K562 (cell line): ENCODE measurements around the gene DTD1. TPM values are rescaled to one million over a fixed set of nuclear protein-coding genes. Genes with fewer than 3 reads are reported as not detected.

Experiments used
- ATAC-seq: fragments of 200-7000 bp; cut with Tn5 transposase; 3 replicates; pipeline ENCODE4 v1.9.1; 2020; ENCODE audit warnings: moderate library complexity
- BruUV-seq: library from RNA; stranded (reverse); fragments of 400-500 nt; replicated peaks from 2 replicates; lab custom pipeline; 2021; lab: Mats Ljungman, UMichigan
- CTCF ChIA-PET: fragments of 300-600 bp; formaldehyde crosslinking; extraction: SDS; loops from one replicate; lab custom pipeline; 2021; ENCODE audit warnings: low intra/inter-chr PET ratio; lab: Yijun Ruan, JAX
- POLR2A ChIA-PET: fragments of 300-600, 350-650 bp; sonication (Branson Sonifier 250); formaldehyde crosslinking; extraction: SDS; loops from one replicate; lab custom pipeline; 2021; ENCODE audit warnings: antibody characterized with exemption, inconsistent platforms; lab: Yijun Ruan, JAX
- DNase-seq, 4 experiments: peaks; one replicate each; pipeline versions ENCODE4 v3.0.0 to v3.0.0-alpha.2; 2011 to 2018; ENCODE audit warnings: low spot score in 3 of 4, mixed read lengths in 3 of 4; ENCODE audit errors: extremely low read depth in 1 of 4
- FAIRE-seq: peaks from 2 replicates; lab custom pipeline; 2011; peaks lifted over from hg19 to GRCh38; lab: Jason Lieb, UNC
- H2AFZ ChIP-seq: 2 replicates; pipeline ENCODE4 v1.6.0; 2011; ENCODE audit warnings: low read depth, low read length, control low read depth, inconsistent platforms
- H3K27ac ChIP-seq: fragments of 200-600 bp; 3 replicates; pipeline ENCODE4 v1.8.0; 2011; ENCODE audit warnings: low read depth, mild to moderate bottlenecking, control low read depth, inconsistent platforms, low read length, moderate library complexity, mixed read lengths; ENCODE audit errors: extremely low read depth
- H3K27me3 ChIP-seq, 2 experiments: fragments of 300-600 bp in 1 of 2; 2 replicates in 1 of 2; 3 replicates in 1 of 2; pipeline versions ENCODE4 v1.6.0 to v1.8.0; 2011; ENCODE audit warnings: inconsistent platforms in 2 of 2, low read length in 2 of 2, mild to moderate bottlenecking in 1 of 2, mixed read lengths in 1 of 2, moderate library complexity in 1 of 2; ENCODE audit not compliant: control insufficient read depth in 2 of 2, insufficient read depth in 2 of 2
- H3K36me3 ChIP-seq: fragments of 300-600 bp; 3 replicates; pipeline ENCODE4 v1.8.0; 2011; ENCODE audit warnings: mild to moderate bottlenecking, low read length, inconsistent platforms; ENCODE audit not compliant: control insufficient read depth, insufficient read depth
- H3K4me1 ChIP-seq, 2 experiments: fragments of 200-600 bp in 1 of 2; replicated peaks in 1 of 2; 2 replicates in 1 of 2; 3 replicates in 1 of 2; pipeline versions ENCODE4 v1.5.1 to v1.8.0; 2011; ENCODE audit warnings: inconsistent platforms in 2 of 2, low read length in 2 of 2, mild to moderate bottlenecking in 1 of 2, mixed read lengths in 1 of 2, moderate library complexity in 1 of 2; ENCODE audit not compliant: control insufficient read depth in 2 of 2, insufficient read depth in 2 of 2
- H3K4me2 ChIP-seq: 2 replicates; pipeline ENCODE4 v1.6.1; 2011; ENCODE audit warnings: low read length, control low read depth, inconsistent platforms, mixed read lengths; ENCODE audit not compliant: insufficient read depth
- H3K4me3 ChIP-seq: fragments of 200-600 bp; sonication (generic), shearing (Covaris generic); 2 replicates; pipeline ENCODE4 v1.5.1; 2016; ENCODE audit warnings: control low read depth, inconsistent platforms
- H3K79me2 ChIP-seq: fragments of 200-600 bp; 3 replicates; pipeline ENCODE4 v1.8.0; 2011; ENCODE audit warnings: low read length, inconsistent platforms; ENCODE audit not compliant: control insufficient read depth, insufficient read depth
- H3K9ac ChIP-seq, 2 experiments: 2 replicates each; pipeline versions ENCODE4 v1.6.0 to v1.6.1; 2011; ENCODE audit warnings: low read depth in 2 of 2, low read length in 2 of 2, control low read depth in 1 of 2, inconsistent platforms in 1 of 2, mild to moderate bottlenecking in 1 of 2, mixed read lengths in 1 of 2; ENCODE audit not compliant: insufficient read depth in 1 of 2
- H3K9me1 ChIP-seq: one replicate; pipeline ENCODE4 v1.6.0; 2011; ENCODE audit warnings: inconsistent platforms, mild to moderate bottlenecking, low read length, moderate library complexity; ENCODE audit not compliant: control insufficient read depth, insufficient read depth
- H3K9me3 ChIP-seq: replicated peaks from 2 replicates; pipeline ENCODE4 v1.5.1; 2011; ENCODE audit warnings: low read depth, low read length, inconsistent platforms; ENCODE audit not compliant: control insufficient read depth, insufficient read depth
- H4K20me1 ChIP-seq: replicated peaks from 2 replicates; pipeline ENCODE4 v1.6.1; 2011; ENCODE audit warnings: low read length, inconsistent platforms, mixed read lengths; ENCODE audit not compliant: control insufficient read depth, insufficient read depth
- ATF7 ChIP-seq: fragments of 450-650 bp; IDR thresholded peaks from 2 replicates; pipeline ENCODE4 v1.7.1; 2014; ENCODE audit warnings: mild to moderate bottlenecking, moderate library complexity
- ILF3 ChIP-seq: fragments of 450-650 bp; IDR thresholded peaks from 2 replicates; pipeline ENCODE4 v1.6.1; 2018; ENCODE audit warnings: antibody characterized with exemption, mild to moderate bottlenecking, moderate library complexity, borderline replicate concordance
- JUNB ChIP-seq: fragments of 450-650 bp; formaldehyde crosslinking; conservative IDR thresholded peaks from 2 replicates; pipeline ENCODE4 v1.4.0; 2020; ENCODE audit warnings: mild to moderate bottlenecking
- POLR2G ChIP-seq: fragments of 200-400 bp; formaldehyde crosslinking; IDR thresholded peaks from 2 replicates; pipeline ENCODE4 v1.6.1; 2017; ENCODE audit warnings: low read depth, mild to moderate bottlenecking, antibody characterized with exemption, low read length, moderate library complexity
- PTRF ChIP-seq: fragments of 450-650 bp; IDR thresholded peaks from 2 replicates; pipeline ENCODE4 v1.6.1; 2016; ENCODE audit warnings: mild to moderate bottlenecking, missing genetic modification characterization, missing compliant biosample characterization
- PYGO2 ChIP-seq: fragments of 450-650 bp; IDR thresholded peaks from 2 replicates; pipeline ENCODE4 v1.6.1; 2016; ENCODE audit warnings: mild to moderate bottlenecking, missing genetic modification characterization, moderate library complexity, missing compliant biosample characterization
- RFX1 ChIP-seq: fragments of 450-650 bp; IDR thresholded peaks from 2 replicates; pipeline ENCODE4 v1.6.1; 2016; ENCODE audit warnings: mild to moderate bottlenecking, moderate library complexity
- YBX1 ChIP-seq: fragments of 450-650 bp; IDR thresholded peaks from 2 replicates; pipeline ENCODE4 v1.7.1; 2016; ENCODE audit warnings: mild to moderate bottlenecking
- ZBTB26 ChIP-seq: fragments of 450-650 bp; formaldehyde crosslinking; IDR thresholded peaks from 2 replicates; pipeline ENCODE4 v1.4.0; 2022; ENCODE audit warnings: missing genetic modification characterization
- ZNF324 ChIP-seq: fragments of 250-450 bp; sonication (Bioruptor Pico); IDR thresholded peaks from 2 replicates; pipeline ENCODE4 v1.4.0; 2020; ENCODE audit warnings: mild to moderate bottlenecking
- WGBS: fragments of 100-300 bp; shearing (Covaris generic); methylation state at CpG from one replicate; pipeline ENCODE4 v1.1.6; 2016; ENCODE audit warnings: low coverage, mixed read lengths; ENCODE audit not compliant: insufficient coverage; ENCODE audit errors: missing lambda C conversion rate; 5-methylcytosine and 5-hydroxymethylcytosine counted together
- in situ Hi-C: fragments of 300-500 bp; cut with MboI; formaldehyde crosslinking; loops from 4 replicates; pipeline ENCODE4 v1.15.0; 2018; ENCODE audit warnings: inconsistent platforms, mixed read lengths
- intact Hi-C: fragments of 100-400 bp; cut with micrococcal nuclease; formaldehyde crosslinking; loops from 2 replicates; pipeline ENCODE4 v1.14.2; 2022
- polyA plus RNA-seq, 8 experiments: library from polyadenylated mRNA; depleted of rRNA in 4 of 8; stranded (reverse) in 5 of 8; unstranded in 3 of 8; fragments of >200 nt; fragmentation: Nextera tagmentation in 2 of 8; fragmentation: Illumina TruSeq in 1 of 8; extraction: Ambion mirVana in 2 of 8; extraction: Trizol in 1 of 8; gene quantifications; 2 replicates each; pipeline versions ENCODE4 v1.2.1 to v1.2.3, GENCODE V29; 2011 to 2014; ENCODE audit warnings: inconsistent platforms in 1 of 8, missing spikeins in 1 of 8
- total RNA-seq, 7 experiments: library from RNA; depleted of rRNA in 6 of 7; stranded (reverse); fragments of >200 nt in 6 of 7; fragmentation: Illumina TruSeq in 2 of 7; extraction: Trizol in 2 of 7; gene quantifications; 2 replicates each; pipeline versions ENCODE4 v1.2.1 to v1.2.3, GENCODE V29; 2011 to 2021; ENCODE audit warnings: low replicate concordance in 1 of 7
- TF ChIP-seq, protein P1 (sequence below), 3 experiments: fragments of 200-800 bp in 1 of 3; fragments of 250-450 bp in 1 of 3; fragments of 450-650 bp in 1 of 3; sonication (Bioruptor Pico) in 1 of 3; sonication (Bioruptor generic) in 1 of 3; formaldehyde crosslinking in 1 of 3; IDR thresholded peaks; 2 replicates each; pipeline versions ENCODE4 v1.6.1 to v1.8.0; 2016 to 2022; ENCODE audit warnings: mild to moderate bottlenecking in 2 of 3, missing genetic modification characterization in 2 of 3, missing compliant biosample characterization in 1 of 3, moderate library complexity in 1 of 3
- TF ChIP-seq, protein P2 (sequence below): fragments of 200-800 bp; sonication (Bioruptor generic); IDR thresholded peaks from 2 replicates; pipeline ENCODE4 v1.6.1; 2017; ENCODE audit warnings: missing genetic modification characterization, missing compliant biosample characterization
- TF ChIP-seq, protein P3 (sequence below): fragments of 250-450 bp; sonication (Bioruptor Pico); IDR thresholded peaks from 2 replicates; pipeline ENCODE4 v1.8.0; 2021; ENCODE audit warnings: moderate library complexity, mild to moderate bottlenecking, inconsistent platforms

DTD1 gene
- total and polyA plus RNA-seq, 9 of the 15 experiments (the other 6 are each of a cell fraction or from before 2014, with no cell fraction given), result 5.7 to 28.6 (median 26.8) TPM

DNA sequence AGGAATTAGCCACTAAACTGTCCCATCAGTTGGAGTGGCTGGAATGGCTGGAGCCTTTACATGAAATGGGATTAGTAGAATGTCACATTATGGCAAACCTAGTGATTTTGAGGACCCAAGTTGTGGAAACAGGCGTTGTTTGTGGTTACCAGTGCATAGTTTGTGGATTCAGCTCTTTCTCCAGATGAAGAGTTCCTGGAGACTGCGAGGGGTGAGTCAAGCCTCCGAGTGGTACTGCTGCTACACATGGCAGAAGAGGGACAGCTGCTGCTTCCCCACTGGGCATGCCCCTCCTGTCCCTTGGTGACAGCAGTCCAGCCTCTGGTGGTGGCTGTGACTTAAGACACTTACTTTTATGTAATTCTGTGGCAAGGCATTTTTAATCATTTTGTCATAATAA, 131.6 kb downstream of the DTD1 start:
- in situ Hi-C loops (no loop called here), intact Hi-C loops (no loop called here)
- Histone ChIP-seq H3K9me3 (no peaks in the 10 kb centered on the region), H4K20me1 (0 out of 2 replicates have a peak, but pooled peaks cover 7% of the 10 kb centered on the region), H3K9ac (no peak overlapping the region), H3K36me3 (no peaks in the 10 kb centered on the region), H3K79me2 (no peaks in the 10 kb centered on the region), H2AFZ (no peak overlapping the region), H3K27ac (no peak overlapping the region), H3K4me1 (no peaks in the 10 kb centered on the region), H3K4me2 (no peak overlapping the region), H3K27me3 (no peaks in the 10 kb centered on the region), H3K9me1 (no peaks in the 10 kb centered on the region), H3K4me3 (no peak overlapping the region)
- TF ChIP-seq JUNB (CRISPR knock-in tag), result no peak
- TF ChIP-seq, protein P1, sequence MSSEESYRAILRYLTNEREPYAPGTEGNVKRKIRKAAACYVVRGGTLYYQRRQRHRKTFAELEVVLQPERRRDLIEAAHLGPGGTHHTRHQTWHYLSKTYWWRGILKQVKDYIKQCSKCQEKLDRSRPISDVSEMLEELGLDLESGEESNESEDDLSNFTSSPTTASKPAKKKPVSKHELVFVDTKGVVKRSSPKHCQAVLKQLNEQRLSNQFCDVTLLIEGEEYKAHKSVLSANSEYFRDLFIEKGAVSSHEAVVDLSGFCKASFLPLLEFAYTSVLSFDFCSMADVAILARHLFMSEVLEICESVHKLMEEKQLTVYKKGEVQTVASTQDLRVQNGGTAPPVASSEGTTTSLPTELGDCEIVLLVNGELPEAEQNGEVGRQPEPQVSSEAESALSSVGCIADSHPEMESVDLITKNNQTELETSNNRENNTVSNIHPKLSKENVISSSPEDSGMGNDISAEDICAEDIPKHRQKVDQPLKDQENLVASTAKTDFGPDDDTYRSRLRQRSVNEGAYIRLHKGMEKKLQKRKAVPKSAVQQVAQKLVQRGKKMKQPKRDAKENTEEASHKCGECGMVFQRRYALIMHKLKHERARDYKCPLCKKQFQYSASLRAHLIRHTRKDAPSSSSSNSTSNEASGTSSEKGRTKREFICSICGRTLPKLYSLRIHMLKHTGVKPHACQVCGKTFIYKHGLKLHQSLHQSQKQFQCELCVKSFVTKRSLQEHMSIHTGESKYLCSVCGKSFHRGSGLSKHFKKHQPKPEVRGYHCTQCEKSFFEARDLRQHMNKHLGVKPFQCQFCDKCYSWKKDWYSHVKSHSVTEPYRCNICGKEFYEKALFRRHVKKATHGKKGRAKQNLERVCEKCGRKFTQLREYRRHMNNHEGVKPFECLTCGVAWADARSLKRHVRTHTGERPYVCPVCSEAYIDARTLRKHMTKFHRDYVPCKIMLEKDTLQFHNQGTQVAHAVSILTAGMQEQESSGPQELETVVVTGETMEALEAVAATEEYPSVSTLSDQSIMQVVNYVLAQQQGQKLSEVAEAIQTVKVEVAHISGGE (CRISPR knock-in tag; IDR thresholded peaks at IDR 0.05), result no peak
- TF ChIP-seq YBX1, result no peak
- TF ChIP-seq, protein P2, sequence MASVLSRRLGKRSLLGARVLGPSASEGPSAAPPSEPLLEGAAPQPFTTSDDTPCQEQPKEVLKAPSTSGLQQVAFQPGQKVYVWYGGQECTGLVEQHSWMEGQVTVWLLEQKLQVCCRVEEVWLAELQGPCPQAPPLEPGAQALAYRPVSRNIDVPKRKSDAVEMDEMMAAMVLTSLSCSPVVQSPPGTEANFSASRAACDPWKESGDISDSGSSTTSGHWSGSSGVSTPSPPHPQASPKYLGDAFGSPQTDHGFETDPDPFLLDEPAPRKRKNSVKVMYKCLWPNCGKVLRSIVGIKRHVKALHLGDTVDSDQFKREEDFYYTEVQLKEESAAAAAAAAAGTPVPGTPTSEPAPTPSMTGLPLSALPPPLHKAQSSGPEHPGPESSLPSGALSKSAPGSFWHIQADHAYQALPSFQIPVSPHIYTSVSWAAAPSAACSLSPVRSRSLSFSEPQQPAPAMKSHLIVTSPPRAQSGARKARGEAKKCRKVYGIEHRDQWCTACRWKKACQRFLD (CRISPR knock-in tag), result no peak
- no peak for TF ChIP-seq POLR2G
- no peak for TF ChIP-seq ATF7
- TF ChIP-seq RFX1, result no peak
- TF ChIP-seq ZNF324 (CRISPR knock-in tag), result no peak
- TF ChIP-seq PYGO2 (tag), result no peak
- TF ChIP-seq ILF3, result no peak
- TF ChIP-seq, protein P3, sequence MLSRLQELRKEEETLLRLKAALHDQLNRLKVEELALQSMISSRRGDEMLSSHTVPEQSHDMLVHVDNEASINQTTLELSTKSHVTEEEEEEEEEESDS (CRISPR knock-in tag), result no peak
- no peak for TF ChIP-seq PTRF (tag)
- no peak for TF ChIP-seq ZBTB26 (CRISPR knock-in tag)
- WGBS, result 0% methylated on average over 3 of the region's 3 CpGs
- DNase-seq (no peak), FAIRE-seq (no peak), ATAC-seq (no peak)
- ChIA-PET CTCF (no interaction called here), POLR2A (no interaction called here)
- no TSS peak for BruUV-seq
